K562 (cell line): Measurements from ENCODE around the gene ITPR2. TPM values are rescaled to one million over a fixed set of nuclear protein-coding genes. Genes with fewer than 3 reads are reported as not detected.
A peak's percentile ranks its signal among the peaks of the same experiment; 100 is the strongest.

Experiments
- ATAC-seq: fragments of 200-7000 bp; cut with Tn5 transposase; 3 replicates; pipeline ENCODE4 v1.9.1; 2020; ENCODE audit warnings: moderate library complexity
- BruUV-seq: library from RNA; stranded (reverse); fragments of 400-500 nt; replicated peaks from 2 replicates; lab custom pipeline; 2021; lab: Mats Ljungman, UMichigan
- CTCF ChIA-PET: fragments of 300-600 bp; formaldehyde crosslinking; extraction: SDS; loops from one replicate; lab custom pipeline; 2021; ENCODE audit warnings: low intra/inter-chr PET ratio; lab: Yijun Ruan, JAX
- POLR2A ChIA-PET: fragments of 300-600, 350-650 bp; sonication (Branson Sonifier 250); formaldehyde crosslinking; extraction: SDS; loops from one replicate; lab custom pipeline; 2021; ENCODE audit warnings: antibody characterized with exemption, inconsistent platforms; lab: Yijun Ruan, JAX
- DNase-seq, 4 experiments: peaks; one replicate each; pipeline versions ENCODE4 v3.0.0 to v3.0.0-alpha.2; 2011 to 2018; ENCODE audit warnings: low spot score in 3 of 4, mixed read lengths in 3 of 4; ENCODE audit errors: extremely low read depth in 1 of 4
- FAIRE-seq: peaks from 2 replicates; lab custom pipeline; 2011; peaks lifted over from hg19 to GRCh38; lab: Jason Lieb, UNC
- H2AFZ ChIP-seq: 2 replicates; pipeline ENCODE4 v1.6.0; 2011; ENCODE audit warnings: low read depth, low read length, control low read depth, inconsistent platforms
- H3K27ac ChIP-seq: fragments of 200-600 bp; 3 replicates; pipeline ENCODE4 v1.8.0; 2011; ENCODE audit warnings: low read depth, mild to moderate bottlenecking, control low read depth, inconsistent platforms, low read length, moderate library complexity, mixed read lengths; ENCODE audit errors: extremely low read depth
- H3K27me3 ChIP-seq, 2 experiments: fragments of 300-600 bp in 1 of 2; 2 replicates in 1 of 2; 3 replicates in 1 of 2; pipeline versions ENCODE4 v1.6.0 to v1.8.0; 2011; ENCODE audit warnings: inconsistent platforms in 2 of 2, low read length in 2 of 2, mild to moderate bottlenecking in 1 of 2, mixed read lengths in 1 of 2, moderate library complexity in 1 of 2; ENCODE audit not compliant: control insufficient read depth in 2 of 2, insufficient read depth in 2 of 2
- H3K36me3 ChIP-seq: fragments of 300-600 bp; 3 replicates; pipeline ENCODE4 v1.8.0; 2011; ENCODE audit warnings: mild to moderate bottlenecking, low read length, inconsistent platforms; ENCODE audit not compliant: control insufficient read depth, insufficient read depth
- H3K4me1 ChIP-seq, 2 experiments: fragments of 200-600 bp in 1 of 2; replicated peaks in 1 of 2; 2 replicates in 1 of 2; 3 replicates in 1 of 2; pipeline versions ENCODE4 v1.5.1 to v1.8.0; 2011; ENCODE audit warnings: inconsistent platforms in 2 of 2, low read length in 2 of 2, mild to moderate bottlenecking in 1 of 2, mixed read lengths in 1 of 2, moderate library complexity in 1 of 2; ENCODE audit not compliant: control insufficient read depth in 2 of 2, insufficient read depth in 2 of 2
- H3K4me2 ChIP-seq: 2 replicates; pipeline ENCODE4 v1.6.1; 2011; ENCODE audit warnings: low read length, control low read depth, inconsistent platforms, mixed read lengths; ENCODE audit not compliant: insufficient read depth
- H3K4me3 ChIP-seq: fragments of 200-600 bp; sonication (generic), shearing (Covaris generic); 2 replicates; pipeline ENCODE4 v1.5.1; 2016; ENCODE audit warnings: control low read depth, inconsistent platforms
- H3K79me2 ChIP-seq: fragments of 200-600 bp; 3 replicates; pipeline ENCODE4 v1.8.0; 2011; ENCODE audit warnings: low read length, inconsistent platforms; ENCODE audit not compliant: control insufficient read depth, insufficient read depth
- H3K9ac ChIP-seq, 2 experiments: 2 replicates each; pipeline versions ENCODE4 v1.6.0 to v1.6.1; 2011; ENCODE audit warnings: low read depth in 2 of 2, low read length in 2 of 2, control low read depth in 1 of 2, inconsistent platforms in 1 of 2, mild to moderate bottlenecking in 1 of 2, mixed read lengths in 1 of 2; ENCODE audit not compliant: insufficient read depth in 1 of 2
- H3K9me1 ChIP-seq: one replicate; pipeline ENCODE4 v1.6.0; 2011; ENCODE audit warnings: inconsistent platforms, mild to moderate bottlenecking, low read length, moderate library complexity; ENCODE audit not compliant: control insufficient read depth, insufficient read depth
- H3K9me3 ChIP-seq: replicated peaks from 2 replicates; pipeline ENCODE4 v1.5.1; 2011; ENCODE audit warnings: low read depth, low read length, inconsistent platforms; ENCODE audit not compliant: control insufficient read depth, insufficient read depth
- H4K20me1 ChIP-seq: replicated peaks from 2 replicates; pipeline ENCODE4 v1.6.1; 2011; ENCODE audit warnings: low read length, inconsistent platforms, mixed read lengths; ENCODE audit not compliant: control insufficient read depth, insufficient read depth
- NFE2 ChIP-seq: IDR thresholded peaks from 2 replicates; pipeline ENCODE4 v1.6.1; 2014; ENCODE audit warnings: antibody characterized with exemption, low read depth
- ZFP91 ChIP-seq: sonication (generic); formaldehyde crosslinking; IDR thresholded peaks from 2 replicates; pipeline ENCODE4 v1.8.0; 2022; ENCODE audit warnings: mild to moderate bottlenecking, missing genetic modification reagents
- WGBS: fragments of 100-300 bp; shearing (Covaris generic); methylation state at CpG from one replicate; pipeline ENCODE4 v1.1.6; 2016; ENCODE audit warnings: low coverage, mixed read lengths; ENCODE audit not compliant: insufficient coverage; ENCODE audit errors: missing lambda C conversion rate; 5-methylcytosine and 5-hydroxymethylcytosine counted together
- in situ Hi-C: fragments of 300-500 bp; cut with MboI; formaldehyde crosslinking; loops from 4 replicates; pipeline ENCODE4 v1.15.0; 2018; ENCODE audit warnings: inconsistent platforms, mixed read lengths
- intact Hi-C: fragments of 100-400 bp; cut with micrococcal nuclease; formaldehyde crosslinking; loops from 2 replicates; pipeline ENCODE4 v1.14.2; 2022
- polyA plus RNA-seq, 8 experiments: library from polyadenylated mRNA; depleted of rRNA in 4 of 8; stranded (reverse) in 5 of 8; unstranded in 3 of 8; fragments of >200 nt; fragmentation: Nextera tagmentation in 2 of 8; fragmentation: Illumina TruSeq in 1 of 8; extraction: Ambion mirVana in 2 of 8; extraction: Trizol in 1 of 8; gene quantifications; 2 replicates each; pipeline versions ENCODE4 v1.2.1 to v1.2.3, GENCODE V29; 2011 to 2014; ENCODE audit warnings: inconsistent platforms in 1 of 8, missing spikeins in 1 of 8
- total RNA-seq, 7 experiments: library from RNA; depleted of rRNA in 6 of 7; stranded (reverse); fragments of >200 nt in 6 of 7; fragmentation: Illumina TruSeq in 2 of 7; extraction: Trizol in 2 of 7; gene quantifications; 2 replicates each; pipeline versions ENCODE4 v1.2.1 to v1.2.3, GENCODE V29; 2011 to 2021; ENCODE audit warnings: low replicate concordance in 1 of 7

Gene ITPR2
- total and polyA plus RNA-seq, 9 of the 15 experiments (the other 6 are each of a cell fraction or from before 2014, with no cell fraction given): 0.21 to 3.3 (median 0.95) TPM

GRCh38 chr12:26828280-26829073, 4.5 kb downstream of the ITPR2 start:
- Histone ChIP-seq H4K20me1 (no peaks in the 10 kb centered on the region), H3K27ac (no peak overlapping the region), H3K36me3 (no peaks in the 10 kb centered on the region), H3K9me1 (no peaks in the 10 kb centered on the region), H3K9ac (no peak overlapping the region), H3K4me2 (no peak overlapping the region), H3K79me2 (no peaks in the 10 kb centered on the region), H3K27me3 (peaks cover 0 to 7% of the 10 kb centered on the region in 2 experiments; a peak in 4 of 5 replicates), H2AFZ (no peak overlapping the region), H3K9me3 (no peaks in the 10 kb centered on the region), H3K4me3 (no peak overlapping the region), H3K4me1 (peaks cover 0 to 17% of the 10 kb centered on the region in 2 experiments; a peak in 4 of 5 replicates)
- ChIA-PET POLR2A (interaction anchor here (0.6 to 0.7 kb wide), 2 partner anchors 10 to 371 kb away, joined by 3 to 5 read pairs; no protein-coding TSS in a partner anchor), CTCF (no interaction called here)
- 4% methylated on average over 7 of the region's 7 CpGs for WGBS
- no peak for DNase-seq
- FAIRE-seq: no peak
- in situ Hi-C loops (no loop called here), intact Hi-C loops (no loop called here)
- TF ChIP-seq ZFP91 (CRISPR knock-in tag) (no peak), NFE2 (peak; percentile 28; the same call in 1 of the 2 replicates)
- BruUV-seq: no TSS peak
- no peak for ATAC-seq
